GM12891 (cell line): ENCODE measurements around the gene RPL10A.
A peak's percentile ranks its signal among the peaks of the same experiment; 100 is the strongest.

Source experiments
- DNase-seq: peaks from one replicate; pipeline ENCODE4 v3.0.0; 2011; ENCODE audit warnings: low spot score; ENCODE audit not compliant: insufficient read length
- FAIRE-seq: peaks from 2 replicates; lab custom pipeline; 2011; peaks lifted over from hg19 to GRCh38; lab: Jason Lieb, UNC
- PAX5 ChIP-seq: IDR thresholded peaks from 2 replicates; pipeline ENCODE4 v1.6.1; 2011; ENCODE audit warnings: low read length, moderate library complexity, mild to moderate bottlenecking; ENCODE audit not compliant: insufficient read depth, severe bottlenecking
- POLR2A ChIP-seq: IDR thresholded peaks from 2 replicates; pipeline ENCODE4 v1.6.1; 2011; ENCODE audit warnings: low read depth, low read length, control low read depth
- POLR2AphosphoS5 ChIP-seq: IDR thresholded peaks from 2 replicates; pipeline ENCODE4 v1.6.1; 2011; ENCODE audit warnings: low read depth, low read length, control low read depth
- POU2F2 ChIP-seq: IDR thresholded peaks from 2 replicates; pipeline ENCODE4 v1.6.1; 2011; ENCODE audit warnings: low read depth, mild to moderate bottlenecking, control low read depth, low read length, moderate library complexity
- SPI1 ChIP-seq: IDR thresholded peaks from 2 replicates; pipeline ENCODE4 v1.6.1; 2011; ENCODE audit warnings: low read depth, low read length, control low read depth
- TAF1 ChIP-seq: IDR thresholded peaks from 2 replicates; pipeline ENCODE4 v1.6.1; 2011; ENCODE audit warnings: low read depth, low read length, control low read depth

Gene RPL10A

DNA sequence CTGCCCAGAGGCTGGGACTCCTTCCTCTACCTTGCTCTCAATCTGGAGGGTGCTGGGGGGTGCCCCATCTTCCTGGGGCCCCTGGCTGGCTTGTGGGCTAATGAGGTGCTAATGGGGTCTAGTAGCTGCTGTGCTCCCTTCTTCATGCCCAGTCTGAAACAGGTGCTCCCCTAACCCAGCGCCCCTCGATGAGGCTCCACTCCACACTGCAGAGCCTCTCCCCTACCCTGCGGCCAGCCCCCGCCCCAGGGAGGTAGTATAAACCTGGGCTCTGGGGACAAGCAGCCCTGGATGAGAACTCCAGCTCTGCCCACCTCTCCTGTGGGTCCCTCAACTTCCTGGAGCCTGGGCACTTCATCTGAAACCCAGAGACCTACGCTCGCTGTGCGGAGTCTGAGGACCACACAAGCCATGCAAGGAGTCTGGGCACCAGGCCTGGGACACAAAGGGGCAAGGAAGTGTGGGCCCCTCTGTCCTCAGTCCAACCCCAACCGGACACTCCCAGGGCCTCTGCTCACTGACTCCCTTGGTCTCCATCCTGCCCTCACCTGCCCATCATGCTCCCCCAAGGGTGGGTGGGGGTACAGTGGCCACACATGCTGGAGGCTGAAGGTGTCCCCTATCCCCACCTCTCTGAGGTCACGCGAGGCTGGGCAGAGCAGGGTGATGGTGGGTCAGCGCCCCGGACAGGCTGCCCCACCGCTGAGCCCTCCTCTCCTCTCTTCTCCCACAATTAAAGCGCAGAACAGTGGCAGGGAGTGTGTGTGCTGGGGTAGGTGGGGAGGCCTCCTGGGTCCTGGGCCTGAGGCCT lies 6.1 kb downstream of the RPL10A start:
- FAIRE-seq (no peak), DNase-seq (no peak)
- TF ChIP-seq POLR2AphosphoS5 (peak; percentile 74), TAF1 (no peak), PAX5 (no peak), POLR2A (peak; percentile 49; the same call in 1 of the 2 replicates)

DNA sequence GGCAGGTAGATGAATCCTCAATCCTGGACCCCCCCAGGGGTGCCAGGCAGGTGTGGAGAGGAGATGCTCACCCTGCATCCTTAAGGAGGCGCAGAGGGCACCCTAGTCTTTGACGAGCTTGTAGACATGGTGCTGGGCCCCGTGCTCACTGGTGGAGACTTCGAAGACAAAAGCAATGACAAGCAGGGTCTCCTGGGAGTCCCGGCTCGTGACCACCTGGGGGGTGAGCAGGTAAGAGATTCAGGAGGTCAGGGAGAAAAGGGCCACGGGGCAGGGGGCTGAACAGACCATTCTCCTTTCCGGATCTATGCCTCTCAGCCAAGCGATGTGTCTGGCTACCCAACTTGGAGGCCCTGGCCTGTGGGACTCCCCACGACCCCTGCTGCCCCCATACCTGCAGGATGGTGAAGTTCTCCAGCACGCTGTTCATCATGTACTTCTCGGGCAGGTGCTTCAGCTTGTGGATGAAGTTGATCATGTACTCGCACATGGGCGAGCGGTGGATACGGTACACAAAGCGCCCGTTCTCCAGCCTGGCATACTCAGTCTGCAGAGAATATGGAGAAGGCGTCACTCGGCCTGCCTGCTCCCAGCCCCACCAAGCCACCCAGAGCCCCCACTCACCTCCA lies 6.9 kb downstream of the RPL10A start:
- FAIRE-seq, result no peak
- TF ChIP-seq PAX5, result no peak
- TF ChIP-seq POLR2AphosphoS5, result no peak
- no peak for TF ChIP-seq TAF1
- TF ChIP-seq POU2F2, result no peak
- TF ChIP-seq SPI1, result no peak
- TF ChIP-seq POLR2A, result no peak; the same call in 1 of the 2 replicates
- no peak for DNase-seq

DNA sequence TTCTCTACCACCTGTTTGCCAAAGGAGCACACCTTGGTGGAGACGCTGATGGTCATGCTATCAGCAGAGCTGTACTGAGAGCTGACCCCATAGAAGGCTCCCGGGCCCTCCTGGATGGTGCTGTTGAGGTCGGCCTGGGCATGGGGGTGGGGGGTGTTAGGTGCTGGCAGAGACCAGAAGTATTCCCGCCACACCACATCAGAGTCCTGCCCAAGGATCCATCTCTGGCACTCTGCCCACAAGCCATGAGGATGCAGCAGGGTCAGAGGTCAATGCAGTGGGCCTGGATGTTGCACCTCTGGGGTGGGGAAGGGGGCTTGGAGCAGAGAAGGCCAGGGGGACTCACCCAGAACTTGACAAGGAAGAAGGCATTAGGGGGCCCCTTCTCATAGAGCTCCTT lies 7.4 kb downstream of the RPL10A start:
- TF ChIP-seq TAF1 (no peak), SPI1 (no peak), PAX5 (no peak)
- FAIRE-seq (no peak), DNase-seq (no peak)

DNA sequence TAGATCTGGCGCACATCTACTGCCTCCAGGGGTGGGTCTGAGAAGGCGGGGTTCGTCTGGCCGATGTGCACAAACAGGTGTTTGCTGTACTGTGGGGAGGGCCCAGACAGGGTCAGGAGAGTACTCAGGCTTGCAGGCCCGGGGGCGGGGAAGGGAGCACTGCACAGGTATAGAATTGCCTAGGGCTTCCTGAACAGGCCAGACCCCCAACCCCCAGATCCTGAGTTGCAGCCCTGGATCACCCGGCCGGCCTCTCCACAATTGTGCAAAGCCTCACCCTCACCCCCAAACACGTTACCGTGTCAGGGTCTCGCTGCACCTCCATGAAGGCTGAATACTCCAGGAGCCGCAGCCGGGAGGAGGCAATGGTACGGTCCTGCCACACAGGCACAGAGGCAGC lies 7.8 kb downstream of the RPL10A start:
- TF ChIP-seq POLR2A (no peak), TAF1 (no peak), PAX5 (no peak), POLR2AphosphoS5 (no peak), SPI1 (no peak), POU2F2 (no peak)
- DNase-seq (no peak), FAIRE-seq (no peak)

DNA sequence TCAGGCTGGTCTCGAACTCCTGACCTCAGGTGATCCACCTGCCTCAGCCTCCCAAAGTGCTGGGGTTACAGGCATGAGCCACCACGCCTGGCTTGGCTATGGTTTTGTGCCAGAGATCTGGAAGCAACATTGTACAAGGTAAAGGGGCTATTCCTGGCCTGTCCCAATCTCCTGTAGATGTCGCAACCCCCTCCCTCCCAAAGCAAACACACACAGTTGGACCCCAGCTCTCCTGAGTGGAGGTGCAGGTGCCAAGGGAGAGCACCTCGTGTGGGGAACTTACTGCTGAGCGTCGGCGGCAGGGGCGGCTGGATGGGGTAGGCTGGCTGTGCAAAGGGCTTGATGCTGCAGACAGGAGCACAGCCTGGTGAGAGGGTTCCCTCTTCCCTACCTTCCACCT lies 8.8 kb downstream of the RPL10A start:
- no peak for FAIRE-seq
- TF ChIP-seq POU2F2, result no peak
- no peak for TF ChIP-seq POLR2A
- TF ChIP-seq SPI1, result no peak
- no peak for TF ChIP-seq PAX5
- TF ChIP-seq POLR2AphosphoS5, result no peak
- no peak for TF ChIP-seq TAF1
- no peak for DNase-seq

DNA sequence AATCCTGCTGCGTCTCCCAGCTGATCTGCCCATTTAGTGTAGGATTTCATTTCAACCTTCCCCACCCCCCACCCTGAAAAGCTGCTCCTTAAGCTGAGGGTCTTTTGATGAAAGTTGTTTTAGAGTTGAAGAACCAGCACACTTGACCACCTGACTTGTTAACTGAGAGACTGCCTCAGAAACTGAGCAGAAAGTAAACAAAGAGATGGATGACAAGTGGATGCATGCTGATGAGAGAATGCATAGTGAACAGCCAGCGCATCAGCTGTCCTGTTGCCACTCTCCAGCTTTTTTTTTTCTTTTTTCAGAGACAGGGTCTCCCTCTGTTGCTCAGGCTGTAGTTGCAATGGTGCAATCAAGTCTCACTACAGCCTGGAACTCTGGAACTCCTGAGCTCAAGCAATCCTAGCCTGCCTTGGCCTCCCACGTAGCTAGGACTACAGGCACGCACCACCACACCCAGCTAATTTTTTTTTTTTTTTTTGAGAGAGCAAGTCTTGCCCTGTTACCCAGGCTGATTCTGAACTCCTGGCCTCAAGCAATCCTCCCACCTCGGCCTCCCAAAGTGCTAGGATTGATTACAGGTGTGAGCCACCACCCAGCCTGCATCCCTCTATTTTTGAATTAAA lies 9.5 kb downstream of the RPL10A start:
- no peak for FAIRE-seq
- no peak for DNase-seq
- no peak for TF ChIP-seq PAX5
- no peak for TF ChIP-seq POLR2A
- TF ChIP-seq TAF1, result no peak
- TF ChIP-seq POLR2AphosphoS5, result no peak
- TF ChIP-seq POU2F2, result no peak
- TF ChIP-seq SPI1, result no peak

DNA sequence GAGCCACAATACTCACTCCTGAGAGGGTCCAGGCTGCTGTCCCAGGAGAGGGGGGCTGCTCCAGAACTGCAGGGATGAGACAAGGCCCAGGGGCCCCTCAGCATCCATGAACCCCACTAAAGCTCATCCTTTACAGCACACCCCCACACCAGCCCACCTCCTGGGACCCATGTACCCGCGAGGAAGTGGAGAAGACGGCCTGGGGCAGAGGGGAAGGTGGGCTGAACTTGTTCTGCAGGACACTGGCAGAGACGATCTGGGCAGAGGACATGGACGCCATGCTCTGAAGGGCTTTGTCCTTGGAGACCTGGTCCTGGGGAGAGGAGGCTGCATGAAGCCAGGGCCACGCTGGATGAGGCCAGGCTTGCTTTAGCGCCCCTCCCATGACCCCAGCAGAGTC lies 10.1 kb downstream of the RPL10A start:
- FAIRE-seq, result no peak
- TF ChIP-seq POLR2AphosphoS5, result no peak
- no peak for TF ChIP-seq POLR2A
- TF ChIP-seq TAF1, result no peak
- DNase-seq, result no peak

DNA sequence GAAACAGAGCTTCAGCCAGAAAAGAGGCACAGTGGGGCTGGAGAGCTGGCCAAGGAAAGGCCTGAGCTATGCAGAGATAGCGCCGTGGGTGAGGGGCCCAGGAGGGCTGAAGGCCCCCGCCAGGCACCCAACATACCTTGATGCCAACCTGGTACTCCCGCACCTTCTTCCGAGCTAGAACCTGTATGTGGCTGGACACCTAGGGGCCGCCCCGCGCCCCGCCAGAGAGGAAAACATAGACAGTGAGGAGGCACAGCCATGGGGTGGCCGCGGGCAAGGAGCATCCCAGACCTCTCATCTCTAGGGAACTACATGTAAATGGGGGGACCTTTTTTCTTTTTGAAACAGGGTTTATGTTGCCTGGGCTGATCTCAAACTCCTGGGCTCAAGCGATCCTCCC lies 12.0 kb downstream of the RPL10A start:
- DNase-seq (no peak), FAIRE-seq (no peak)
- no peak for TF ChIP-seq POLR2A
- no peak for TF ChIP-seq SPI1
- TF ChIP-seq POLR2AphosphoS5, result no peak
- TF ChIP-seq POU2F2, result no peak
- no peak for TF ChIP-seq TAF1
- no peak for TF ChIP-seq PAX5

DNA sequence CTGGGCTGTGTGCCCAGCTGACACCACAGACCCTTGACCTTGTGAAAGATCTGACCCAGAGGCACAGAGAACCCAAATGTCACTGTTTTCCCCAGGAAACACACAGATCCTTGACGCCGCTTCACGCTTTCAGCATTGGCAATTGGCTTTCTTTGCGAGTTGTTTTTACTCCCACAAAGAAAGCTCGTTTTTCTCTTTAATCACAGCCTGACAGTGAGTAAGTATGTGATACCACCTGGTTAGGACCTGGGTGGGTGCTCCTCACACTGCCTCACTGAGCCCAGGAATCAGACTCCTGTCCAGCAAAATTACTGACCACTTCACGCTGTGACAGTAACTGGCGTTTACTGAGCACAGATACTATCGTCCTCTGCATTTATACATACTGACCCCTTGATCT lies 13.0 kb downstream of the RPL10A start:
- FAIRE-seq, result no peak
- no peak for TF ChIP-seq SPI1
- TF ChIP-seq TAF1, result no peak
- no peak for TF ChIP-seq POU2F2
- no peak for TF ChIP-seq POLR2AphosphoS5
- TF ChIP-seq POLR2A, result no peak
- no peak for TF ChIP-seq PAX5

DNA sequence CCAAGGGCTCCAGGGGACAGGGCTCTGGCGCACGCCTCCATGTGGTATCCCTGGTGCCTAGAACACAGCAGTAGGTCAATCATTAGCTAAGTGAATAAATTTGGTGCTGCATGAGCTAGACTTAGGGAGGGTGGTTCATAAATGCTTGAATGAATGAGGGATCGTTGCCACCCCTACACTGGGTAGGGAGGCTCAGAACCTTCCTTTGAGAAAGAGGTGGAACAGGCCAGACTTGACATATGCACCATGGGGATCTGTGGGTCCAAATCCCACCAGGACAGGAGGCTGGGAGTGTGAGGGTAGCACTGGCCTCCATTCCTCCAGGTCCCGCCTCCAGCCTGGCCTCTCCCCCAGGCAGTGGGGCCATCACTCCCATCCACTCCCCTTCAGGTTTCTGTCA lies 14.9 kb downstream of the RPL10A start:
- no peak for TF ChIP-seq TAF1
- TF ChIP-seq POLR2AphosphoS5, result no peak
- no peak for DNase-seq
- FAIRE-seq, result no peak

More for the DNA sequence above, 13.0 kb downstream of the RPL10A start:
- DNase-seq, result no peak

DNA sequence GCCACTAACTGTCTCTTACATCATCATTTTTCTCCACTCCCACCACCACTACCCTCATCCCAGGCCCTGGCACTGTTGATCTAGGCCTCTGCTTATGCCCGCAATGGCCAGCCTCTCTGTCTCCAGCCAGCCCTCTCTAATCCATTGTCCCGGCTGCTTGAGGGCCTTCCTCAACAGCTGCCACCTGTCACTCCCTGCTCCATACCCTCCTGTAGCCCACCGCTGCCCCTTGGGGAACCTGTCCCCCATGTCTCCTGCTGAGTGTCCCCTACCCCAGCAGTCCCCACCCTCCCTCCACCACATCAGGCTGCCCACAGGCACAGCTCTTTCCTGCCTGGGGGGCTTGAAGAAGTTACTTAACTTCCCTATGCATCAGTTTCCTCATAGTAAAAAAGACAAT lies 15.3 kb downstream of the RPL10A start:
- no peak for DNase-seq
- no peak for FAIRE-seq
- TF ChIP-seq SPI1, result no peak
- no peak for TF ChIP-seq TAF1
- TF ChIP-seq POU2F2, result no peak
- no peak for TF ChIP-seq POLR2A
- TF ChIP-seq POLR2AphosphoS5, result no peak
- TF ChIP-seq PAX5, result no peak
